HCT116 (cell line): Measurements from ENCODE around the gene GRIK3.

Experiments
- CTCF ChIP-seq, 3 experiments: fragments of 200-600 bp in 1 of 3; sonication (generic) in 1 of 3; IDR thresholded peaks in 2 of 3; conservative IDR thresholded peaks in 1 of 3; 2 replicates each; pipeline ENCODE4 v1.5.1; 2012 to 2017; ENCODE audit warnings: low read depth in 2 of 3, low read length in 2 of 3, antibody characterized with exemption in 1 of 3, borderline replicate concordance in 1 of 3, control low read depth in 1 of 3, mild to moderate bottlenecking in 1 of 3, mixed read lengths in 1 of 3, mixed run types in 1 of 3, moderate library complexity in 1 of 3; ENCODE audit not compliant: insufficient read depth in 1 of 3
- EZH2 ChIP-seq: fragments of 200-600 bp; sonication (generic); IDR thresholded peaks from 2 replicates; pipeline ENCODE4 v1.6.1; 2017; ENCODE audit warnings: antibody characterized with exemption, mixed run types
- RAD21 ChIP-seq: IDR thresholded peaks from 2 replicates; pipeline ENCODE4 v1.6.1; 2012; ENCODE audit warnings: low read depth, mild to moderate bottlenecking
- SIN3A ChIP-seq: IDR thresholded peaks from 2 replicates; pipeline ENCODE4 v1.6.1; 2012; ENCODE audit warnings: low read depth
- ZFX ChIP-seq: fragments of 450-650 bp; IDR thresholded peaks from 2 replicates; pipeline ENCODE4 v1.6.1; 2017

GRCh38 chr1:36786425-36786824 is 247.9 kb downstream of the GRIK3 start:
- no peak for TF ChIP-seq EZH2
- TF ChIP-seq CTCF (IDR thresholded peaks at IDR 0.05 in 2 of 3, conservative IDR thresholded peaks at IDR 0.05 in 1 of 3; ENCODE audit: borderline replicate concordance in 1 of 3, insufficient read depth in 1 of 3, low read depth in 2 of 3, low read length in 2 of 3), result no peak
- no peak for TF ChIP-seq ZFX
- no peak for TF ChIP-seq SIN3A
- TF ChIP-seq RAD21, result no peak
